ENCODE results near the gene NANOS2.

NANOS2 gene

DNA sequence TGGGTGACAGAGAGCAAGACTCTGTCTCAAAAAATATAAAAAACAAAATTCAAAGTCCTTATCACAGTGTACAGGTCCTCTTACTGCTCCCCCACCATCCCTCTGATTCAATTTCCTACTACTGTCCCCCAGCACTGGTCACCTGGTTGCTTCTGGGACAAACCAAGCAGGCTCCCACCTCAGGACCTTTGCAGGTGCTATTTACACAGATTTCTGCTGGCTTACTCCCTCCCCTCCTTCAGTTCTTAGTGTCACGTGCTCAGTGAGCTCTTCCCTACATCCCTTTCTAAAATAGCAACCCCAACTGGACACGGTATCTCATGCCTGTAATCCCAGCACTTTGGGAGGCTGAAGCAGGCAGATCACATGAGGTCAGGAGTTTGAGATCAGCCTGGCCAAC, 34.6 kb downstream of the NANOS2 start:
- no peak overlapping the region for H3K4me2 ChIP-seq (ENCODE audit: low read length)
- H3K4me3 ChIP-seq (ENCODE audit: low read depth, low read length, poor library complexity, severe bottlenecking): no peak overlapping the region
- H3K27me3 ChIP-seq (ENCODE audit: insufficient read depth, low read length): no peaks in the 10 kb centered on the region
- H3K27ac ChIP-seq (ENCODE audit: low read depth, low read length, poor library complexity, severe bottlenecking): no peak overlapping the region
- no peaks in the 10 kb centered on the region for H3F3A ChIP-seq (ENCODE audit: insufficient read depth, low read length)
- no peaks in the 10 kb centered on the region for H3K9me3 ChIP-seq (ENCODE audit: low read length)
- no peak overlapping the region for H2AFZ ChIP-seq (ENCODE audit: low read length)
- no peaks in the 10 kb centered on the region for H4K20me1 ChIP-seq (ENCODE audit: insufficient read depth, low read length)
- H3K4me1 ChIP-seq (ENCODE audit: insufficient read depth, low read length, severe bottlenecking): peaks cover 29% of the 10 kb centered on the region
- no peaks in the 10 kb centered on the region for H3K36me3 ChIP-seq (ENCODE audit: insufficient read depth, low read length)
- no peaks in the 10 kb centered on the region for H3K9me2 ChIP-seq (ENCODE audit: low read depth, low read length)
- H3K79me2 ChIP-seq (ENCODE audit: insufficient read depth, low read length): no peaks in the 10 kb centered on the region
- no peak overlapping the region for H3K9ac ChIP-seq (ENCODE audit: low read length)
- TF ChIP-seq, protein P1, sequence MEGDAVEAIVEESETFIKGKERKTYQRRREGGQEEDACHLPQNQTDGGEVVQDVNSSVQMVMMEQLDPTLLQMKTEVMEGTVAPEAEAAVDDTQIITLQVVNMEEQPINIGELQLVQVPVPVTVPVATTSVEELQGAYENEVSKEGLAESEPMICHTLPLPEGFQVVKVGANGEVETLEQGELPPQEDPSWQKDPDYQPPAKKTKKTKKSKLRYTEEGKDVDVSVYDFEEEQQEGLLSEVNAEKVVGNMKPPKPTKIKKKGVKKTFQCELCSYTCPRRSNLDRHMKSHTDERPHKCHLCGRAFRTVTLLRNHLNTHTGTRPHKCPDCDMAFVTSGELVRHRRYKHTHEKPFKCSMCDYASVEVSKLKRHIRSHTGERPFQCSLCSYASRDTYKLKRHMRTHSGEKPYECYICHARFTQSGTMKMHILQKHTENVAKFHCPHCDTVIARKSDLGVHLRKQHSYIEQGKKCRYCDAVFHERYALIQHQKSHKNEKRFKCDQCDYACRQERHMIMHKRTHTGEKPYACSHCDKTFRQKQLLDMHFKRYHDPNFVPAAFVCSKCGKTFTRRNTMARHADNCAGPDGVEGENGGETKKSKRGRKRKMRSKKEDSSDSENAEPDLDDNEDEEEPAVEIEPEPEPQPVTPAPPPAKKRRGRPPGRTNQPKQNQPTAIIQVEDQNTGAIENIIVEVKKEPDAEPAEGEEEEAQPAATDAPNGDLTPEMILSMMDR (IDR thresholded peaks at IDR 0.05; ENCODE audit: low read length): no peak
- TF ChIP-seq EZH2 (IDR thresholded peaks at IDR 0.05; ENCODE audit: borderline replicate concordance, low read length): no peak

- no peaks in the 10 kb centered on the region for H3K36me3 ChIP-seq (ENCODE audit: insufficient read depth, low read length)
- peaks cover 20% of the 10 kb centered on the region for H3K4me1 ChIP-seq (ENCODE audit: insufficient read depth, low read length, severe bottlenecking)
Observed at GRCh38 chr19:45879055-45879454, 35.5 kb downstream of the NANOS2 start.

DNA sequence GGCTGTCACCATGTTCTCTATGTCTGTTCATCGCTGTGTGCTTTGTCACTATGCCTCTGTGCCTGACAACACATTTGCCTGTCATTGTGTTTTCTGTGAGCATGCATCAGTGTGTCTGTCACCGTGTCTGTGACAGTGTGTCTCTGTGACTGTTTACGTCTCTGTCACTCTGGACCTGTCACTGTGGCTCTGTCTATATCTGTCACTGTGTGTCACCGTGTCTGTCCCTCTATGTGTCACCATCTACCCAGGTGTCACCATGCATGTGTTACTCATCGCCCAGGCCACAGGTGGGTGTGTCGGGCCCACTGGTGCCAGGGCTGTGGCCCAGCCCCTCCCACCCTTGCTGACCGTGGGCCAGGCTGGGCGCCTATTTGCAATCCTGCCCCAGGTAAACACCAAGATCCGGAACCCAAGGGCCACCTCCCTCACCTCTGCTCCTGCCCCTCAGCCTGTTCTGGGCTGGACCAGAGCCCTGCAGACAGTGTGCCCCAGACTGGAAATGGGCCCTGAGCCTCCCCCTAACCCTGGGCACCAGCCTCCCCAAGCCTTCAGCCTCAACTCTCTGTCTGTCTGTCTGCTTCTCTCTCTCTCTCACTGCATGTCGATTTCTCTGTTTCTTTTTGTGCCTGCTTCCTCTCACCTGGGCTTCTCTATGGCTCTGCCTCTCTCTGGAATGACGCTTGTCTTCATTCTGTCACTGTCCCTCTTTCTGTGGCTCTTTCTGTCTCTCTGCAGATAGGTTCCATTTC, 36.4 kb downstream of the NANOS2 start:
- no peak for TF ChIP-seq EZH2 (IDR thresholded peaks at IDR 0.05; ENCODE audit: borderline replicate concordance, low read length)
- TF ChIP-seq, protein P1 (IDR thresholded peaks at IDR 0.05; ENCODE audit: low read length): no peak
- Histone ChIP-seq H3K79me2 (ENCODE audit: insufficient read depth, low read length) (no peaks in the 10 kb centered on the region), H3K4me3 (ENCODE audit: low read depth, low read length, poor library complexity, severe bottlenecking) (no peak overlapping the region), H3K27ac (ENCODE audit: low read depth, low read length, poor library complexity, severe bottlenecking) (no peak overlapping the region), H3K9me2 (ENCODE audit: low read depth, low read length) (no peaks in the 10 kb centered on the region), H3K4me2 (ENCODE audit: low read length) (no peak overlapping the region), H3K9ac (ENCODE audit: low read length) (no peak overlapping the region), H3K9me3 (ENCODE audit: low read length) (no peaks in the 10 kb centered on the region), H4K20me1 (ENCODE audit: insufficient read depth, low read length) (no peaks in the 10 kb centered on the region), H3F3A (ENCODE audit: insufficient read depth, low read length) (no peaks in the 10 kb centered on the region), H2AFZ (ENCODE audit: low read length) (no peak overlapping the region), H3K4me1 (ENCODE audit: insufficient read depth, low read length, severe bottlenecking) (peaks cover 14% of the 10 kb centered on the region), H3K36me3 (ENCODE audit: insufficient read depth, low read length) (no peaks in the 10 kb centered on the region), H3K27me3 (ENCODE audit: insufficient read depth, low read length) (peaks cover 2% of the 10 kb centered on the region; the same call in 1 of the 2 replicates)

More at GRCh38 chr19:45879055-45879454, 35.5 kb downstream of the NANOS2 start:
- Histone ChIP-seq H3K27ac (ENCODE audit: low read depth, low read length, poor library complexity, severe bottlenecking) (no peak overlapping the region), H3K4me3 (ENCODE audit: low read depth, low read length, poor library complexity, severe bottlenecking) (no peak overlapping the region), H3K9me3 (ENCODE audit: low read length) (no peaks in the 10 kb centered on the region), H3K27me3 (ENCODE audit: insufficient read depth, low read length) (no peaks in the 10 kb centered on the region), H3K9ac (ENCODE audit: low read length) (no peak overlapping the region), H3K4me2 (ENCODE audit: low read length) (no peak overlapping the region), H3K9me2 (ENCODE audit: low read depth, low read length) (no peaks in the 10 kb centered on the region), H4K20me1 (ENCODE audit: insufficient read depth, low read length) (no peaks in the 10 kb centered on the region), H3F3A (ENCODE audit: insufficient read depth, low read length) (no peaks in the 10 kb centered on the region), H2AFZ (ENCODE audit: low read length) (no peak overlapping the region), H3K79me2 (ENCODE audit: insufficient read depth, low read length) (no peaks in the 10 kb centered on the region)
- no peak for TF ChIP-seq EZH2 (IDR thresholded peaks at IDR 0.05; ENCODE audit: borderline replicate concordance, low read length)
- TF ChIP-seq, protein P1 (IDR thresholded peaks at IDR 0.05; ENCODE audit: low read length): no peak

All from OCI-LY1 (cell line).